Measurements from ENCODE around the gene DDC.

- TF ChIP-seq CTCF (IDR thresholded peaks at IDR 0.05) (no peak), EZH2 (IDR thresholded peaks at IDR 0.05; ENCODE audit: borderline replicate concordance, insufficient read depth, low read depth, low read length, poor library complexity, severe bottlenecking) (no peak)
Observed at GRCh38 chr7:50558294-50559053, 6.7 kb downstream of the DDC start.
